H9 (cell line): Measurements from ENCODE around the gene SPOP. TPM values are rescaled to one million over a fixed set of nuclear protein-coding genes. Genes with fewer than 3 reads are reported as not detected.

Experiments used
- DNase-seq: peaks from one replicate; pipeline ENCODE4 v3.0.0-alpha.2; 2017
- H2AFZ ChIP-seq: one replicate; pipeline ENCODE4 v1.6.1; 2013; ENCODE audit warnings: mild to moderate bottlenecking, low read length, control low read depth, moderate library complexity
- H2AK5ac ChIP-seq: 2 replicates; pipeline ENCODE4 v1.6.1; 2013; ENCODE audit warnings: low read length, control low read depth, mixed read lengths; ENCODE audit not compliant: insufficient read length
- H2BK120ac ChIP-seq: one replicate; pipeline ENCODE4 v1.6.1; 2013; ENCODE audit warnings: low read depth, mild to moderate bottlenecking, low read length, control low read depth, inconsistent platforms; ENCODE audit not compliant: poor library complexity, severe bottlenecking
- H2BK12ac ChIP-seq: 2 replicates; pipeline ENCODE4 v1.6.1; 2013; ENCODE audit warnings: low read length, control low read depth, mixed read lengths, low read depth; ENCODE audit not compliant: insufficient read length
- H2BK15ac ChIP-seq: 2 replicates; pipeline ENCODE4 v1.6.1; 2013; ENCODE audit warnings: low read depth, low read length, control low read depth
- H2BK20ac ChIP-seq: one replicate; pipeline ENCODE4 v1.6.1; 2013; ENCODE audit warnings: low read depth, mild to moderate bottlenecking, low read length, control low read depth, inconsistent platforms; ENCODE audit not compliant: poor library complexity, severe bottlenecking
- H2BK5ac ChIP-seq: 2 replicates; pipeline ENCODE4 v1.6.1; 2013; ENCODE audit warnings: low read length, control low read depth, mixed read lengths; ENCODE audit not compliant: insufficient read length
- H3K14ac ChIP-seq: 2 replicates; pipeline ENCODE4 v1.6.1; 2013; ENCODE audit warnings: low read length, control low read depth; ENCODE audit not compliant: insufficient read depth
- H3K18ac ChIP-seq: 2 replicates; pipeline ENCODE4 v1.6.1; 2013; ENCODE audit warnings: low read depth, mild to moderate bottlenecking, mixed read lengths, low read length, control low read depth; ENCODE audit not compliant: insufficient read length
- H3K23ac ChIP-seq: 2 replicates; pipeline ENCODE4 v1.6.1; 2013; ENCODE audit warnings: low read length, control low read depth, mixed read lengths, low read depth; ENCODE audit not compliant: insufficient read length
- H3K23me2 ChIP-seq: 2 replicates; pipeline ENCODE4 v1.6.1; 2013; ENCODE audit warnings: low read depth, mild to moderate bottlenecking, mixed read lengths, low read length, control low read depth; ENCODE audit not compliant: insufficient read length, poor library complexity, severe bottlenecking
- H3K27ac ChIP-seq: 2 replicates; pipeline ENCODE4 v1.5.1; 2013; ENCODE audit warnings: low read length, control low read depth, mixed read lengths, low read depth; ENCODE audit not compliant: insufficient read length
- H3K27me3 ChIP-seq: 2 replicates; pipeline ENCODE4 v1.6.1; 2013; ENCODE audit warnings: low read length, control low read depth, inconsistent platforms; ENCODE audit not compliant: insufficient read depth
- H3K4ac ChIP-seq: 2 replicates; pipeline ENCODE4 v1.6.1; 2013; ENCODE audit warnings: low read depth, mild to moderate bottlenecking, control low read depth, inconsistent platforms, low read length, moderate library complexity
- H3K4me1 ChIP-seq: 2 replicates; pipeline ENCODE4 v1.6.1; 2013; ENCODE audit warnings: low read length, control low read depth, inconsistent platforms; ENCODE audit not compliant: insufficient read depth
- H3K4me2 ChIP-seq: 2 replicates; pipeline ENCODE4 v1.6.1; 2013; ENCODE audit warnings: low read length, control low read depth, mixed read lengths; ENCODE audit not compliant: insufficient read length, insufficient read depth
- H3K56ac ChIP-seq: 2 replicates; pipeline ENCODE4 v1.6.1; 2013; ENCODE audit warnings: low read depth, mild to moderate bottlenecking, mixed read lengths, low read length, control low read depth; ENCODE audit not compliant: insufficient read length
- H3K79me1 ChIP-seq: 2 replicates; pipeline ENCODE4 v1.6.1; 2013; ENCODE audit warnings: low read depth, mild to moderate bottlenecking, moderate library complexity, low read length, control low read depth, inconsistent platforms; ENCODE audit not compliant: insufficient read depth, poor library complexity, severe bottlenecking
- H3K79me2 ChIP-seq: 2 replicates; pipeline ENCODE4 v1.6.1; 2013; ENCODE audit warnings: low read length, control low read depth, inconsistent platforms; ENCODE audit not compliant: insufficient read depth
- H3K9ac ChIP-seq: 2 replicates; pipeline ENCODE4 v1.6.1; 2013; ENCODE audit warnings: low read length, control low read depth, mixed read lengths; ENCODE audit not compliant: insufficient read length; ENCODE audit errors: extremely low read depth
- H3K9me3 ChIP-seq: one replicate; pipeline ENCODE4 v1.6.1; 2013; ENCODE audit warnings: low read depth, low read length, inconsistent platforms; ENCODE audit not compliant: control insufficient read depth
- H3T11ph ChIP-seq: one replicate; pipeline ENCODE4 v1.6.1; 2013; ENCODE audit warnings: mild to moderate bottlenecking, low read length, control low read depth, inconsistent platforms
- H4K20me1 ChIP-seq: one replicate; pipeline ENCODE4 v1.6.1; 2013; ENCODE audit not compliant: control insufficient read depth, insufficient read length, insufficient read depth
- H4K5ac ChIP-seq: 2 replicates; pipeline ENCODE4 v1.6.1; 2013; ENCODE audit warnings: low read depth, mild to moderate bottlenecking, mixed read lengths, low read length, control low read depth; ENCODE audit not compliant: insufficient read length
- H4K8ac ChIP-seq: replicated peaks from 2 replicates; pipeline ENCODE4 v1.6.1; 2013; ENCODE audit warnings: low read length, control low read depth, mixed read lengths, low read depth; ENCODE audit not compliant: insufficient read length
- H4K91ac ChIP-seq: 2 replicates; pipeline ENCODE4 v1.6.1; 2013; ENCODE audit warnings: low read depth, mild to moderate bottlenecking, moderate library complexity, mixed read lengths, low read length, control low read depth; ENCODE audit not compliant: insufficient read length
- H3K27ac Mint-ChIP-seq, 3 experiments: 2 replicates in 2 of 3; 3 replicates in 1 of 3; pipeline ENCODE4 v1.8.0; 2020 to 2021; ENCODE audit warnings: mixed read lengths in 3 of 3, mild to moderate bottlenecking in 1 of 3, moderate library complexity in 1 of 3
- H3K27me3 Mint-ChIP-seq: 2 replicates; pipeline ENCODE4 v1.8.0; 2021; ENCODE audit warnings: low read depth, mild to moderate bottlenecking, moderate library complexity, mixed read lengths
- H3K36me3 Mint-ChIP-seq, 3 experiments: 2 replicates in 2 of 3; 3 replicates in 1 of 3; pipeline ENCODE4 v1.8.0; 2020 to 2021; ENCODE audit warnings: low read depth in 3 of 3, mixed read lengths in 3 of 3; ENCODE audit not compliant: insufficient read depth in 1 of 3
- H3K4me1 Mint-ChIP-seq, 2 experiments: 2 replicates each; pipeline ENCODE4 v1.8.0; 2020; ENCODE audit warnings: mixed read lengths in 2 of 2
- H3K4me3 Mint-ChIP-seq, 2 experiments: 2 replicates in 1 of 2; 3 replicates in 1 of 2; pipeline ENCODE4 v1.8.0; 2020 to 2021; ENCODE audit warnings: mild to moderate bottlenecking in 2 of 2, mixed read lengths in 2 of 2, moderate library complexity in 1 of 2
- H3K9me3 Mint-ChIP-seq, 2 experiments: 2 replicates in 1 of 2; 3 replicates in 1 of 2; pipeline ENCODE4 v1.8.0; 2020; ENCODE audit warnings: mild to moderate bottlenecking in 2 of 2, mixed read lengths in 2 of 2, moderate library complexity in 1 of 2
- WGBS: extraction: QIAGEN DNeasy Blood & Tissue Kit; methylation state at CpG from one replicate; pipeline ENCODE4 v1.1.7; 2013; ENCODE audit warnings: missing lambda C conversion rate, low lambda C conversion rate, mixed read lengths; ENCODE audit not compliant: insufficient read length; ENCODE audit errors: extremely low coverage; 5-methylcytosine and 5-hydroxymethylcytosine counted together
- total RNA-seq: library from RNA; stranded (reverse); gene quantifications from 2 replicates; pipeline ENCODE4 v1.2.1, GENCODE V29; 2021
- TF ChIP-seq, protein P1 (sequence below): fragments of 200-600 bp; sonication (generic); conservative IDR thresholded peaks from 3 replicates; pipeline ENCODE4 v1.8.0; 2021; ENCODE audit warnings: antibody characterized with exemption, mild to moderate bottlenecking

The SPOP gene
- total RNA-seq, 1 experiment from 2014 or later, result 33.7 TPM

DNA sequence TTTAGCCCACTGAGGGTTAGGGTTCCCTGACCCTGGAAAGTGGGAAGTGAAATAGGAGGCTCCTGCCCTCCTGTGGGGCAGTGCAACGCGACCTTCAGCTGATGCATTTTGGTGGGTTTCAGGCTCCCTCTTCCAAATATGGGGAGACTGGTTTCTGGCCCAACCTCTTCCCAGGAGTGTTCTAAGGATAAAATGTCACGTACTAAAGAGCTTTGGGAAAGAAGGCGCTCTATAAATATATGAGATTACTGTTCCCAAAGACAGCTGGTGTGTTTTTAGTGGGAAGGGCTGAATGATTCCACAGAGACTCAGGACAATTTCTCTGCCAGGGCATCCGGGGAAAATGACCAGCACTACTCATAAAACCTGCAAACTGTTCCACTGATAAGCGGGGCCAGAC, 20.1 kb upstream of the SPOP start:
- H3K4me2 ChIP-seq, result no peak overlapping the region
- no peaks in the 10 kb centered on the region for H3K79me1 ChIP-seq
- H3T11ph ChIP-seq, result no peak overlapping the region
- no peak overlapping the region for H3K18ac ChIP-seq
- no peak overlapping the region for H4K8ac ChIP-seq
- TF ChIP-seq, protein P1, sequence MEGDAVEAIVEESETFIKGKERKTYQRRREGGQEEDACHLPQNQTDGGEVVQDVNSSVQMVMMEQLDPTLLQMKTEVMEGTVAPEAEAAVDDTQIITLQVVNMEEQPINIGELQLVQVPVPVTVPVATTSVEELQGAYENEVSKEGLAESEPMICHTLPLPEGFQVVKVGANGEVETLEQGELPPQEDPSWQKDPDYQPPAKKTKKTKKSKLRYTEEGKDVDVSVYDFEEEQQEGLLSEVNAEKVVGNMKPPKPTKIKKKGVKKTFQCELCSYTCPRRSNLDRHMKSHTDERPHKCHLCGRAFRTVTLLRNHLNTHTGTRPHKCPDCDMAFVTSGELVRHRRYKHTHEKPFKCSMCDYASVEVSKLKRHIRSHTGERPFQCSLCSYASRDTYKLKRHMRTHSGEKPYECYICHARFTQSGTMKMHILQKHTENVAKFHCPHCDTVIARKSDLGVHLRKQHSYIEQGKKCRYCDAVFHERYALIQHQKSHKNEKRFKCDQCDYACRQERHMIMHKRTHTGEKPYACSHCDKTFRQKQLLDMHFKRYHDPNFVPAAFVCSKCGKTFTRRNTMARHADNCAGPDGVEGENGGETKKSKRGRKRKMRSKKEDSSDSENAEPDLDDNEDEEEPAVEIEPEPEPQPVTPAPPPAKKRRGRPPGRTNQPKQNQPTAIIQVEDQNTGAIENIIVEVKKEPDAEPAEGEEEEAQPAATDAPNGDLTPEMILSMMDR, result no peak
- WGBS, result no CpG with 5 or more reads among the region's 6 CpGs
- no peak overlapping the region for H3K27ac ChIP-seq
- H2BK15ac ChIP-seq, result no peak overlapping the region
- no peak overlapping the region for H3K14ac ChIP-seq
- H3K4me1 ChIP-seq, result no peaks in the 10 kb centered on the region
- H4K20me1 ChIP-seq, result no peaks in the 10 kb centered on the region
- DNase-seq, result no peak
- peaks cover 3% of the 10 kb centered on the region for H3K23me2 ChIP-seq
- H2BK5ac ChIP-seq, result no peak overlapping the region
- no peak overlapping the region for H3K56ac ChIP-seq
- no peak overlapping the region for H2AFZ ChIP-seq
- Mint-ChIP-seq H3K27ac (no peak overlapping the region), H3K27me3 (peaks cover 4% of the 10 kb centered on the region), H3K36me3 (peaks cover 6 to 30% (median 28%) of the 10 kb centered on the region in 3 experiments; a peak in 6 of 7 replicates), H3K4me3 (no peak overlapping the region), H3K9me3 (no peaks in the 10 kb centered on the region), H3K4me1 (peaks cover 8% of the 10 kb centered on the region in 2 experiments)
- H2BK20ac ChIP-seq, result no peak overlapping the region
- H3K9ac ChIP-seq, result no peak overlapping the region
- H2AK5ac ChIP-seq, result no peak overlapping the region
- H3K79me2 ChIP-seq, result no peaks in the 10 kb centered on the region
- no peak overlapping the region for H2BK12ac ChIP-seq
- H4K5ac ChIP-seq, result no peak overlapping the region
- no peak overlapping the region for H3K4ac ChIP-seq
- no peak overlapping the region for H3K23ac ChIP-seq
- H2BK120ac ChIP-seq, result no peak overlapping the region
- no peaks in the 10 kb centered on the region for H3K9me3 ChIP-seq
- no peaks in the 10 kb centered on the region for H3K27me3 ChIP-seq
- H4K91ac ChIP-seq, result no peak overlapping the region
